ENCODE measurements around the gene FUCA2.
A peak's percentile ranks its signal among the peaks of the same experiment; 100 is the strongest.

FUCA2 gene

GRCh38 chr6:143543435-143543834 lies 31.9 kb upstream of the FUCA2 start:
- H3K27ac ChIP-seq: no peak overlapping the region
- TF ChIP-seq CTCF (conservative IDR thresholded peaks at IDR 0.05): no peak

- no peak overlapping the region for H3K27ac ChIP-seq
- no peak for TF ChIP-seq CTCF (conservative IDR thresholded peaks at IDR 0.05)
Measured at GRCh38 chr6:143542888-143543287, 31.4 kb upstream of the FUCA2 start.

GRCh38 chr6:143540192-143540591 lies 28.7 kb upstream of the FUCA2 start:
- no peak for TF ChIP-seq CTCF (conservative IDR thresholded peaks at IDR 0.05)
- no peak overlapping the region for H3K27ac ChIP-seq

GRCh38 chr6:143539734-143540133 lies 28.2 kb upstream of the FUCA2 start:
- H3K27ac ChIP-seq: no peak overlapping the region

GRCh38 chr6:143539106-143539505 lies 27.6 kb upstream of the FUCA2 start:
- H3K27ac ChIP-seq: no peak overlapping the region
- no peak for TF ChIP-seq CTCF (conservative IDR thresholded peaks at IDR 0.05)

More at GRCh38 chr6:143539734-143540133, 28.2 kb upstream of the FUCA2 start:
- TF ChIP-seq CTCF (conservative IDR thresholded peaks at IDR 0.05): no peak

- no peak overlapping the region for H3K27ac ChIP-seq
- TF ChIP-seq CTCF (conservative IDR thresholded peaks at IDR 0.05): no peak
Measured at GRCh38 chr6:143538374-143538773, 26.9 kb upstream of the FUCA2 start.

GRCh38 chr6:143536866-143537691 lies 25.6 kb upstream of the FUCA2 start:
- peak; percentile 55 for TF ChIP-seq CTCF (conservative IDR thresholded peaks at IDR 0.05)
- peak overlapping the region; percentile 87 for H3K27ac ChIP-seq
